ENCODE results near the gene TBC1D19.

TBC1D19 gene

DNA sequence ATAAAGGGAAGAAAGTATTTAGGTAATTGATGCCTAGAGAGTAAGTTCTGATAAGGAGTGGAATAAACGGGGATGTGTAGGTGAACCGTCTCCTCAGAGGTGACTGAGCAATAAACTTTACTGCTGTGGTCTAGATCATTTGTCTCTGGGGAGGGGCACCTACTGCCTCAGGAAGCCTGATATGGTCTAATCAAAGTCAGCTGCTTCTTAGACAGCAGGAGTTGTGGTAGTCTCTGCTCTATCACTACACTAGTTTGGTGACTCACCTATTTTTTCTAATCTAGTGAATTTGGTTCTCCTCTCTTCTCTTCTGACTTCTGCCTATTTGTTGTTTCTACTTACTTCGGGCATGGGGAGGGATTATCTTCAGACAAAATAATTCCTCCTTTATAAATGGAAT is 181.6 kb downstream of the TBC1D19 start:
- no peaks in the 10 kb centered on the region for H3K27me3 ChIP-seq (ENCODE audit: control insufficient read depth, insufficient read depth, low read length)
- no peaks in the 10 kb centered on the region for H3K79me2 ChIP-seq
- H3K27ac ChIP-seq, result no peak overlapping the region
- H2AFZ ChIP-seq, result no peak overlapping the region
- no peaks in the 10 kb centered on the region for H3K9me3 ChIP-seq (ENCODE audit: control insufficient read depth, low read length)
- no peaks in the 10 kb centered on the region for H3K36me3 ChIP-seq (ENCODE audit: control insufficient read depth, insufficient read depth, low read length)
- no peak overlapping the region for H3K4me3 ChIP-seq (ENCODE audit: low read depth, low read length)
- no peak overlapping the region for H3K9ac ChIP-seq
- TF ChIP-seq, protein P1, sequence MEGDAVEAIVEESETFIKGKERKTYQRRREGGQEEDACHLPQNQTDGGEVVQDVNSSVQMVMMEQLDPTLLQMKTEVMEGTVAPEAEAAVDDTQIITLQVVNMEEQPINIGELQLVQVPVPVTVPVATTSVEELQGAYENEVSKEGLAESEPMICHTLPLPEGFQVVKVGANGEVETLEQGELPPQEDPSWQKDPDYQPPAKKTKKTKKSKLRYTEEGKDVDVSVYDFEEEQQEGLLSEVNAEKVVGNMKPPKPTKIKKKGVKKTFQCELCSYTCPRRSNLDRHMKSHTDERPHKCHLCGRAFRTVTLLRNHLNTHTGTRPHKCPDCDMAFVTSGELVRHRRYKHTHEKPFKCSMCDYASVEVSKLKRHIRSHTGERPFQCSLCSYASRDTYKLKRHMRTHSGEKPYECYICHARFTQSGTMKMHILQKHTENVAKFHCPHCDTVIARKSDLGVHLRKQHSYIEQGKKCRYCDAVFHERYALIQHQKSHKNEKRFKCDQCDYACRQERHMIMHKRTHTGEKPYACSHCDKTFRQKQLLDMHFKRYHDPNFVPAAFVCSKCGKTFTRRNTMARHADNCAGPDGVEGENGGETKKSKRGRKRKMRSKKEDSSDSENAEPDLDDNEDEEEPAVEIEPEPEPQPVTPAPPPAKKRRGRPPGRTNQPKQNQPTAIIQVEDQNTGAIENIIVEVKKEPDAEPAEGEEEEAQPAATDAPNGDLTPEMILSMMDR (IDR thresholded peaks at IDR 0.05), result no peak
- H3K4me2 ChIP-seq (ENCODE audit: low read length), result no peak overlapping the region
- no peaks in the 10 kb centered on the region for H3K4me1 ChIP-seq

GRCh38 chr4:26766141-26766540 is 182.3 kb downstream of the TBC1D19 start:
- TF ChIP-seq, protein P1 (IDR thresholded peaks at IDR 0.05), result no peak
- no peak overlapping the region for H3K27ac ChIP-seq
- H3K4me1 ChIP-seq, result no peaks in the 10 kb centered on the region
- H3K79me2 ChIP-seq, result no peaks in the 10 kb centered on the region
- H3K4me2 ChIP-seq (ENCODE audit: low read length), result no peak overlapping the region
- H3K9ac ChIP-seq, result no peak overlapping the region
- no peak overlapping the region for H2AFZ ChIP-seq
- H3K4me3 ChIP-seq (ENCODE audit: low read depth, low read length), result no peak overlapping the region
- no peaks in the 10 kb centered on the region for H3K27me3 ChIP-seq (ENCODE audit: control insufficient read depth, insufficient read depth, low read length)
- no peaks in the 10 kb centered on the region for H3K36me3 ChIP-seq (ENCODE audit: control insufficient read depth, insufficient read depth, low read length)
- no peaks in the 10 kb centered on the region for H3K9me3 ChIP-seq (ENCODE audit: control insufficient read depth, low read length)

DNA sequence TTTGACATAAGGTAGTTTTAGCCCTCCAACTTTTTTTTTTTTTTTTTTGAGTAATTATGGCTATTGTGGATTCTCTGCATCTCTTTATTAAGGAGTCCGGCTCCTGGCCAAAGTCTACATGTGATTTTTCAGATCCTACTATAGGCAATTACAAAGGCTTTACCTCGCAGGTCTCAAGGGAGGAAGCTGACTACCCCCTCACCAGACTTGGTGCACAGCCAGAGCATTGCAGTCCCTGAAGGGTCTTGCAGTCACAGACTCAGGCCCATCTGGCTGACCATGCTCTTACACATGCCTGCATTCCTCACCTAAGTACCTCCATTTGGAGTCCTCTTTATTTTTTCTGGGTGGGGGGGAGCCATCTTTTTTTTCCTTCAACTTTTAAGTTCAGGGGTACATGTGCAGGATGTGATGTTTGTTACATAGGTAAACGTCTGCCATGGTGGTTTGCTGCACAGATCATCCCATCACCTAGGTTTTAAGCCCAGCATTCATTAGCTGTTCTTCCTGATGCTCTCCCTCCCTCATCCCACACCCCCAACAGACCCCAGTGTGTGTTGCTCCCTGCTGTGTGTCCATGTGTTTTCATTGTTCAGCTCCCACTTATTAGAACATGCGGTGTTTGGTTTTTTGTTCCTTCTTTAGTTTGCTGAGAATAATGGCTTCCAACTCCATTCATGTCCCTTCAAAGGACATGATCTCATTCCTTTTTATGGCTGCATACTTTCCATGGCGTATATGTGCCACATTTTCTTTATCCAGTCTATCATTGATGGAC is 188.4 kb downstream of the TBC1D19 start:
- Histone ChIP-seq H2AFZ (no peak overlapping the region), H3K9ac (no peak overlapping the region), H3K36me3 (ENCODE audit: control insufficient read depth, insufficient read depth, low read length) (no peaks in the 10 kb centered on the region), H3K4me1 (no peaks in the 10 kb centered on the region), H3K4me2 (ENCODE audit: low read length) (no peak overlapping the region), H3K27me3 (ENCODE audit: control insufficient read depth, insufficient read depth, low read length) (no peaks in the 10 kb centered on the region), H3K4me3 (ENCODE audit: low read depth, low read length) (no peak overlapping the region), H3K9me3 (ENCODE audit: control insufficient read depth, low read length) (no peaks in the 10 kb centered on the region), H3K79me2 (no peaks in the 10 kb centered on the region), H3K27ac (no peak overlapping the region)
- TF ChIP-seq, protein P1 (IDR thresholded peaks at IDR 0.05), result no peak

- Histone ChIP-seq H3K27ac (no peak overlapping the region), H3K9ac (no peak overlapping the region), H3K4me3 (ENCODE audit: low read depth, low read length) (no peak overlapping the region), H3K79me2 (no peaks in the 10 kb centered on the region), H3K36me3 (ENCODE audit: control insufficient read depth, insufficient read depth, low read length) (no peaks in the 10 kb centered on the region), H2AFZ (no peak overlapping the region), H3K4me1 (peaks cover 9% of the 10 kb centered on the region), H3K27me3 (ENCODE audit: control insufficient read depth, insufficient read depth, low read length) (no peaks in the 10 kb centered on the region), H3K4me2 (ENCODE audit: low read length) (no peak overlapping the region), H3K9me3 (ENCODE audit: control insufficient read depth, low read length) (no peaks in the 10 kb centered on the region)
- TF ChIP-seq, protein P1 (IDR thresholded peaks at IDR 0.05), result no peak
These were observed 195.3 kb downstream of the TBC1D19 start for GRCh38 chr4:26779224-26779623.

- Histone ChIP-seq H3K9me3 (ENCODE audit: control insufficient read depth, low read length) (no peaks in the 10 kb centered on the region), H3K79me2 (no peaks in the 10 kb centered on the region), H3K4me1 (peaks cover 9% of the 10 kb centered on the region), H2AFZ (no peak overlapping the region), H3K4me3 (ENCODE audit: low read depth, low read length) (no peak overlapping the region), H3K4me2 (ENCODE audit: low read length) (no peak overlapping the region), H3K27ac (no peak overlapping the region), H3K36me3 (ENCODE audit: control insufficient read depth, insufficient read depth, low read length) (no peaks in the 10 kb centered on the region), H3K27me3 (ENCODE audit: control insufficient read depth, insufficient read depth, low read length) (no peaks in the 10 kb centered on the region), H3K9ac (no peak overlapping the region)
- TF ChIP-seq, protein P1 (IDR thresholded peaks at IDR 0.05), result no peak
These were observed 195.8 kb downstream of the TBC1D19 start for GRCh38 chr4:26779674-26780073.
